Fibroblast of peridontal ligament (primary cell): Measurements from ENCODE around the gene COPS6.

Experiments
- DNase-seq: peaks from one replicate; pipeline ENCODE4 v3.0.0-alpha.2; 2010; ENCODE audit errors: extremely low read depth

The COPS6 gene

DNA sequence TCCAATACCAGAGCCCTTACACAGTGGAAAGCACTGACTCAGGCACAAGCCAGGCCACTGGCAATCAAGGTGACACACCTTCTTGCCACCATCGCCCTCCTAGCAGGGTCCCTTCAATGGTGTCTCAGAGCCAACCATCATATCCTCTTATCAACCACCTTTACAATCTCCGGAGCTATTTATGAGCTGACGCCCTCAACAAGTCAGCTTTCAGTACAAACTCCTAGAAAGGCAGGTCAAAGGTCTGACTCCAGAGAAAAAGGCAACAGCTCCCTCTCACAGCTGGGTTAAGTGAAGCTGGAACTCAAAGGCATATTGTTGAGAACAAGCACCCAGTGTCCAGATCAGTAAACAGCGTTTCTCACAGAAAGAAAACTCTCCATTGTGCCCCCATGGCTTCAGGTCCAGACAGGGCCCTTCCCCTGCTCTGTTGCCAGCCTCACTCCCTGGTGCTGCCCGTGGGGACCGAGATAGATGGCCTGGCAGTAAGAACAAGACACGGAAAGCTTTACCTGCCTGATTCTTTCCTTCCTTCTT lies 9.7 kb upstream of the COPS6 start:
- DNase-seq, result no peak

DNA sequence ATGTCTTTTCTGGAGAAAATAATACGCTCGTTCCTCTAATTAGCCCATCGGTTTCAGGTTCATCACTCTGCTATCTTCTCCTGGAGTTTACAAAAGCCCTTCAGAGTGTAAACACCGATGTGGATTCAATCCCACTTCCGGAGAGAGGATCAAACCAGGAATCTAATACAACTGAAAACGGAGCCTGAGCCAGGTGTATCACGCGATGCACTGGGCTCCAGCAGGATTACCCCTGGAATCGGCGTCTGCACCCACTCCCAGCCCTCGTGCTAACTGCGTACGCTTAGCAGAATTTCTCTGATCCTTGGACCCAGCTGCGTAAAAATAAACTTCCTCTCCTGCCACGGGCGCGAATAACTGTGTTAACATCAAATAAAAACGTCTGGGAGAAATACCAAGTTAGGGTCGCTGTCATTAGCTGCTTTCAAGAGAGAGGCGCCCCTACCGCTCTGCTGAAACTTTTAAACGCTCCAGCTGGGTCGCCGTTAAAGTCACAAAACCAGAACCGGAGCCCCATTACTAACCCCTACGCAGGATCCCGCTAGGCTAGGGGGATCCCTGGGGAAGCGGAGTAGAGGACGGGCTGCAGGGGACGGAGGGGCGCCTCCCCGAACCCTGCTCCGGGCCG lies 7.7 kb upstream of the COPS6 start:
- DNase-seq, result peak; percentile 15

- peak; percentile 99 for DNase-seq
These were observed 7.2 kb upstream of the COPS6 start, which contains the start of gene ZNF3 for GRCh38 chr7:100081535-100082102. Gene ZNF3 (minus strand): TSS chr7:100081723. CDS start chr7:100077357, 4,366 bp downstream.

DNA sequence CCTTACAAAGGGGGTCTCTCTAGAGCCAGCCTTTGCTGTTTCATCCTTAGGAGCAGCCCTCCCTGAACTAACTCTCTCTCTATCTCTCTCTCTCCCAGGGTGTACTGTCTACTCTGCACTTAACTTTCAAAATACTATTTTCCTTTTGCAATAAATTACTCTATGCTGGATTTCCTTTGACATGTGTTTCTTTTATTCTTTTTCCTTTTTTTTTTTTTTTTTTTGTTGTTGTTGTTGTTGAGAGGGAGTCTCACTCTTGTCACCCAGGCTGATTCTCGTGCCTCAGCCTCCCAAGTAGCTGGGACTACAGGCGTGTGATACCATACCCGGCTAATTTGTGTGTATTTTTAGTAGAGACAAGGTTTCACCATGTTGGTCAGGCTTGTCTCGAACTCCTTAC lies 5.8 kb upstream of the COPS6 start:
- no peak for DNase-seq

DNA sequence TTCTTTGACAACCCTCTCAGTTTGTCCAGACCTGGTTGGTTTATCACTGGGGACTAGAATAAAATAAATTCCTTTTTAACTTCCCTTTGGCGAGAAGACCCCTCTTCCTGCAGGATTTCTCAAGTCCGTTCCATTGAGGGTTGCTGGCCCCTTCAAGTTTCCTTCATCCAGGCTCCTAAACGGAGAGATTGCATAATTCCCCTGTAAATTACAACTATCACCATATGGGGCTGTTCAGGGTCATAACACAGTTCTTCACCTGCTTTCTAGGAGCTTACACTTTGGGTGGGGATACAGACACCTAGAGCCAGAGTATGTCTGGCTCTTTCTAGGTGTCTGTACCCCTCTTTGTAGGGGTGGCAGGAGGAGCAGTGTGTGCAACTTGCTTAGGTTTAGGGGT lies 3.3 kb upstream of the COPS6 start:
- DNase-seq, result no peak

DNA sequence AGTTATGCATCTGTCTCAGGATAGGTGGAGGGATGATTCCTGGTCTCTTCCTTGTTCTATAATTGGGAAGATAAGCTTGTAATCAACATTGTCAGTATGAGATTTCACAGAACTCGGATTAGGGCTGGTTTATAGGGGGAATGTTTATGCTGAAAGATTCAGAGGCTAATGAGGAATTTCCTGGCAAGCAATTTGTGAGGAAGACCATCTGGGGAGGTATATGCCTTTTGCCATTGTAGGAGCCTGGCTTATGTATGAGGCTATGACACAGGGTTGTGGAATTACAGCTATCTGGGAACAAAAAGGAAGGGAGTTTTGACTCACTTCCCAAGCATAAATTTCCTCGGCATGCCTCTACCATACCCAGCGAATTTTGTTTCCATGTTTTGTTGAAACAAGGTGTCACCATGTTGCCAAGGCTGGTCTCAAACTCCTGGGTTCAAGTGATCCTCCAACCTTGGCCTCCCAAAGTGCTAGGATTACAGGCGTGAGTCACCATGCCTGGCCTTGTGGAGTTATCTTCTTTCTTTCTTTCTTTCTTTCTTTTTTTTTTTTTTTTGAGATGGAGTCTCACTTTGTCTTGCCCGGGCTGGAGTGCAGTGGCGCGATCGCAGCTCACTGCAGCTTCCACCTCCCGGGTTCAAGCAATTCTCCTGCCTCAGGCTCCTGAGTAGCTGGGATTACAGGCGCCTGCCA lies 1.6 kb upstream of the COPS6 start:
- DNase-seq, result peak; percentile 97

DNA sequence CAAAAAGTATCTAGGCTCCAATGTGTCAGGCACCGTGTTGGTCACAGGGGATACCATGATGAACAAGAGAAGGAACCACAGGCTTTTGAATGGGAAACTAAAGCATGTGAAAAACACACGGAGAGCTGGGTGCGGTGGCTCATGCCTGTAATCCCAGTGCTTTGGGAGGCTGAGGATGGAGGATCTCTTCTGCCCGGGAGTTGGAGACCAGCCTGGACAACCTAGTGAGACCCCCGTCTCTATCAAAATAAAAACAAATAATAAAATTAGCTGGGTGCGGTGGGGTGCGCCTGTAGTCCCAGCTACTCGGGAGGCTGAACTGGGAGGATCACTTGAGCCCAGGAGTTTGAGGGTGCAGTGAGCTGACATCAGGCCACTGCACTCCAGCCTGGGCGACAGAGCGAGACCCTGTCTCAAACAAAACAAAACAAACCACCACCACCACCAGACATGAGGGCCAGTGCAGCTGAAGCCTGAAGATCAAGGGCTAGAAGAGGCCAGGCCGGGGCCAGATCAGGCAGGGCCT lies 611 bp upstream of the COPS6 start:
- DNase-seq, result no peak

DNA sequence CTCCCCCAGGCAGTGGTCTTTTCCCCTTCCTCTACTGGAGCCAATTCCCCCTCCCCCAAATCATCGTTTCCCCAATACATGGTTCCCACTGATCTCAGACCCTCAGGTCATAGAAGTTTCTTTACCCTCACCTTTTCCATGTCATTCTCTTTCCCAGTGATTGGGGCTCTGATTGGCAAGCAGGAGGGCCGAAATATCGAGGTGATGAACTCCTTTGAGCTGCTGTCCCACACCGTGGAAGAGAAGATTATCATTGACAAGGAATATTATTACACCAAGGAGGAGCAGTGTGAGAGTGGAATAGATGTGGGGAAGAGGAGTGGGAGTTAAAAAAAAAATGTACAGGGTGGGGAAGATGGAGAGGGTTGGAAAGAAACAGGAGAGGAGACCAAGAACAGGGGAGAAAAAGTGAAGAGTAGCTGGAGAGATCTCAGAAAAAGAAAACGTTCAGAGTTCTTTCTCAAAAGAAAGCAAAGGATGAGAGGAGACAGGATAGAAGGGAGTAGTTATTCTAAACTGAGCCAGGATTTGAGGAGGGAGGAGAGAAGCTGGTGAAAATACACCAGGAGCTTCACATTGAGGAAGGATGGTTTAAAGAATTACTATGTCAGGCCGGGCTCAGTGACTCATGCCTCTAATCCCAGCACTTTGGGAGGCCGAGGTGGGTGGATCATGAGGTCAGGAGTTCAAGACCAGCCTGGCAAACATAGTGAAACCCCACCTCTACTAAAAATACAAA lies 858 bp downstream of the COPS6 start:
- peak; percentile 31 for DNase-seq

- no peak for DNase-seq
These were observed 2.0 kb downstream of the COPS6 start for GRCh38 chr7:100090527-100091410.

DNA sequence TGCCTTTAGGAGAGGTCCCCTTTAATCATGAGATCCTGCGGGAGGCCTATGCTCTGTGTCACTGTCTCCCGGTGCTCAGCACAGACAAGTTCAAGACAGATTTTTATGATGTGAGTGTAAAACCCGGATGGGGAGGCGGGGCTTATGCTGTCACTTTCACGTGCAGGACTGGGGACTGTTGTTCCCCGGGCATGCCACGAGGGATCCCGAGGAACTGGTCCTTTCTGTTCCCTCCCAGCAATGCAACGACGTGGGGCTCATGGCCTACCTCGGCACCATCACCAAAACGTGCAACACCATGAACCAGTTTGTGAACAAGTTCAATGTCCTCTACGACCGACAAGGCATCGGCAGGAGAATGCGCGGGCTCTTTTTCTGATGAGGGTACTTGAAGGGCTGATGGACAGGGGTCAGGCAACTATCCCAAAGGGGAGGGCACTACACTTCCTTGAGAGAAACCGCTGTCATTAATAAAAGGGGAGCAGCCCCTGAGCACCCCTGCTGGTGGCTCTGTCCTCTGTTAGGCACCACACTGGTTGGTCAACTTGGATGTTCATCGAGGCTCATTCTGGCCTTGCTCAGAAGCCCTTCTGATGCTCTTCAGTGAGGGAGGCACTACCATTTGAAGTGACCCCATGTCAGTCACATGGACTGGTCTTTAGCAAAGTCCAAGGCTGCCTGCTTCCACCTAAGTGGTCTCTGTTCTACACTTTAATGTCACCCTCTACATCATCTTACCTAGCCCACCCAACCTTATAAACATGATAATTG lies 2.8 kb downstream of the COPS6 start:
- DNase-seq, result no peak

GRCh38 chr7:100093054-100093453 lies 4.3 kb downstream of the COPS6 start:
- DNase-seq, result no peak

DNA sequence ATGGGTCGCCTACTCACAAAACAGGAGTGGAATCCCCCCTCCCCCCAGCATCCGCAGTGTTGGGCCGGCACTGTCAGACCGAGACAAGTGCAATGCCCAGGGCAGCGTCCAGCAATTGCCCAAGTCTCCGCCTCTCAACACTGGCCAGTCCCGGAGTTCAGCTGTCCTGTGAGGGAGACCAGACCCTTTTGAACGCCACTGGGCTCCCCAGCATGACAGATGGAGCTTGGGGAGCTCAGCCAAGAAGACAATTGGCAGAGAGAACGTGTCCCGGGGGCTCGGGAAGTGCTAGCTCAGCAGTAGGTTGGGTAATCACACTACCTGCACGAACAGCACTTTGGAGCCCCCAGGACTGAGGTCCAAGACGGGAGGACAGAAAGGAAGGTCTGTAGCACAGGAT lies 4.7 kb downstream of the COPS6 start:
- DNase-seq, result no peak

GRCh38 chr7:100093925-100094486 lies 5.2 kb downstream of the COPS6 start:
- no peak for DNase-seq

DNA sequence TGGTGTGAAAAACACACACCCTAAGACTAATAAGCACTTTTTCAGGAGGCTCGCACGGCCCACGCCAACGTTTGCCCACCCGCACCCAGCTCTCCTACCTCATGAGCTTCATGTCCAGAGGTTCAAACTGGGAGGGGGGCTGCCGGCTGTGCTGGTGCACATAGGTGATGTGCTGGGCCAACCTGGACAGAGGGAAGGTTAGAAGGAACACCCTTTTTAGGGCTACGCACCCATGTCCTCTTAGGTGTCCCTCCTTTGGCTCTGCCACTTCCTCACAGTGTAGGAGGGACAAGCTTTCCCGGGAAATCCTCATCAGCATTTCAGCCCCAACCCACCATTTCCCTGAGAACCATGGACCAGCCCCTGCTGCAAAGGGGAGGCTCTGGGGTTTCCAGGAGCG lies 6.5 kb downstream of the COPS6 start:
- no peak for DNase-seq

GRCh38 chr7:100095704-100096103 lies 6.9 kb downstream of the COPS6 start:
- no peak for DNase-seq

- no peak for DNase-seq
These were observed 10.1 kb downstream of the COPS6 start for GRCh38 chr7:100098913-100099312.

DNA sequence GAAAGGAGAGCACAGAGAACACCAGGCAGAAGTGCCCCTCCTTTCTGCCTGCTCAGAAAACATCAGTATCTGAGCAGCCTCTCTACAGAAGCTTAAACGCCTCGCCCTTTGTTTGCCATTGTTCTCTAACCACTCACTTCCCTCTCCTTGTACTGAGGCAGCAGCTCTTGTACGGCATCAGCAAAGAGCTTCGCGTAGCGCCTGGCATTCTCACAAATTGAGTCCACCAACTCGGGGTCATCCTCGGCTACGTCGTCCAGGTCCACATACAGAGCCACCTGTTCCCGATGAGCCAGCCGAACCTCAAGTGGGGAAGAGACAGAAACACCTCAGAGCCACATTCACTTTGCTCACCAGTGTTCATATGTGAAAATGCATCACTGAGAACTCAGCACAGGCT lies 10.7 kb downstream of the COPS6 start:
- DNase-seq, result no peak

GRCh38 chr7:100100420-100101015 lies 11.7 kb downstream of the COPS6 start:
- peak; percentile 96 for DNase-seq

GRCh38 chr7:100101016-100101862 lies 12.5 kb downstream of the COPS6 start, which contains the start of the genes AP4M1 and MCM7:
Gene AP4M1 (plus strand): TSS chr7:100101643. CDS start chr7:100101715, 72 bp downstream.
Gene MCM7 (minus strand): TSS chr7:100101397. CDS start chr7:100101294, 103 bp downstream.
- peak; percentile 97 for DNase-seq
